Putamen (tissue), 1 donor: Measurements from ENCODE around the gene HAND1.

Experiments used
- DNase-seq: peaks from one replicate; pipeline ENCODE4 v3.0.0-alpha.2; 2016; ENCODE audit warnings: low spot score

HAND1 gene

DNA sequence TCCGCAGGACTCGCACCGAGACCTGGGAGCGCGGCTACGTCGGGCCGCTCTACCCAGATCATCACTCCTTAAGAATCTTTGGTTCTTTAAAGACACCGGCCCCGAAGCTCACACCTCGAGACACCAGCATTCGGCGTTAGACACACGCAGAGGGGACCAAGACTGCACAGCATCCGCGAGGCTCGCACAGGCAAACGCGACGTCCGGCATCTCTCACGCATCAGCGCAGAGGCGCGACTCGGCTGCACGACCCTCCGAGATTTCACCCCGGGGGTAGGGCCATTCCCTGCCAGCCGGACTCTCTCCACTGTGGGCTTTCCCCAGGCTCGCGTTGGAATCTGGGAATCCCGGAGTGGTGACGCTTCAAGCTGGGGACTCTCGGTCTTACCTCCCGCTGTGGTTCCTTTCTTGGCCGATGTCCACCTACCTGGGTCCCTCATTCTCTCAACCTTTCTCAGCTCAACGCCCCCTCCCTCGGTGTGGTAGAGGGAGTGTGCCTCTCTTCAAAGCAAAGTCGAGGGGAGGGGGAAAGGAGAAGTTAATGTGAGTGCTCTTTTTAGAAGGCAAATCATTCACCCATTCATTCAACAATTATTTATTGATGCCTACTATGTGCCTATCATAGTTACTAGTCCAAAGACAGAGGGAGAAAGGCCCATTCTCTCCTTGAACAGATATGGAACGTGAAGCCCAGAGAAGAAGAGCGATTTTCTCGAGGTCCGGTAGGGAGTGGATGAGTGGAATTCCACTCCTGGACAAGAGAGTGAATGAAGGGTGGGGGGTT, 1.3 kb upstream of the HAND1 start:
- DNase-seq, result no peak

DNA sequence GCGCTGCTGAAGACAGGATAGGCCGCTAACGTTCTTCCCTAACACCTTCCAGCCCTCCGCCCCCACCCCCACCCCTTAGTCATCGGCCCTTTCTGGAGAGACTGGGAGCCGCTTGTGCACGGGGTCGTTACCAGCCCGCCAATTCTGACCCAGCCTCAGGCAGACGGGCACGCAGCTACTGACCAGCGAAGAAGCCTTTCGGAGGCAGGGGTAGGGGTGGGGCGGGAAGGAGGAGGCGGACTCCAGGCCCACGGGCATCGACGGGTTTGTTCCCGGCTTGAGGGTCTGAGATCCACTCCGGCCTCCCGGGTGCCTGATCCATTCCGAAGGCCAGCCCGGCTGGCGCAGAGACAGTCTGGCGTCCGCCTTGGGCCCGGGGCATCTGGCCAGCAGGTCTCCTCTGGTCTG, 729 bp upstream of the HAND1 start:
- no peak for DNase-seq

GRCh38 chr5:154477382-154478223, 424 bp downstream of the HAND1 start:
- no peak for DNase-seq

- no peak for DNase-seq
Measured at GRCh38 chr5:154476354-154477205, 1.4 kb downstream of the HAND1 start.

GRCh38 chr5:154475591-154476353, 2.3 kb downstream of the HAND1 start:
- DNase-seq, result no peak

GRCh38 chr5:154474396-154475334, 3.4 kb downstream of the HAND1 start:
- no peak for DNase-seq

- no peak for DNase-seq
Measured at GRCh38 chr5:154473581-154474283, 4.3 kb downstream of the HAND1 start.

- no peak for DNase-seq
Measured at GRCh38 chr5:154472871-154473580, 5.0 kb downstream of the HAND1 start.

DNA sequence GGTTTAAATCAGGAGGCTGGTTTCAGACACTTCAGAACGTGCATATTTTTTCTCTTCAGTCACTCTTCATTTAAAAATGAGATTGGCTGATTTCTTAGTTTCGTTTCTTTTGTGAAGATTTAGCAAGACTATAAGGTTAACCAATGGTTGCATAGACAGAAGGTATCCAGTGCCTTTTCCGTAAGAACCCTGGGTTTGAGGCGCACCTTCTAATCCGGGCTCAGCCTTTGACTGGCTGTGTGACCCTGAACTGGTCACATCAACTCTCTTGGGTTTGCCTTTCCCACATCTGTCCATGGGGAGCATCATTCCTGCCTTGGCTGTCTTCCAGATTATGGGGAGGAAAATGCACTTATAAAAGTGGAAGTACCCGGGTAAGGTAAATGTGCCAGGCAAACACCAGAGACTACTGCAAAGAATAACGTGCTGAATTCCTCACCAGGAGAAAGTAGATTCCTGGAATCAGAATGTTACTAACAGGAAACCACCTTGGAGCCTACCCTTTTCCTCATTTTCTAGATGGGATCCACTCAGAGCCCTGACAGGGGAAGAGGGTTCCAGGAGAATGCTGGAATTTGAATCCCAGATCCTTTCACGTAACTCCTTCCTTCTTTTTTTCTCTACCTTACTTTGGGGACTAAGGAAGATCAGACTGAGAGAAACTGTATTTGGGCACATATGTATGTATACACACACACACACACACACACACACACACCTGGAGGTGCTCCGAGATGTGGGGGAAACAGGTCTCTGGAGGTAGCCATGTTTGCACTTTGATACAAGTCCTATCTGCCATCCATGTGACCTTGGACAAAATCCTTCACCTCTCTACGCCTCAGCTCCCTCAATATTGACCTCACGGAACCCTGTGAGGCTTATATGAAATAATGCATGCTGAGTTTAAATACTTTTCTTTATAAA, 6.8 kb downstream of the HAND1 start:
- DNase-seq, result no peak

DNA sequence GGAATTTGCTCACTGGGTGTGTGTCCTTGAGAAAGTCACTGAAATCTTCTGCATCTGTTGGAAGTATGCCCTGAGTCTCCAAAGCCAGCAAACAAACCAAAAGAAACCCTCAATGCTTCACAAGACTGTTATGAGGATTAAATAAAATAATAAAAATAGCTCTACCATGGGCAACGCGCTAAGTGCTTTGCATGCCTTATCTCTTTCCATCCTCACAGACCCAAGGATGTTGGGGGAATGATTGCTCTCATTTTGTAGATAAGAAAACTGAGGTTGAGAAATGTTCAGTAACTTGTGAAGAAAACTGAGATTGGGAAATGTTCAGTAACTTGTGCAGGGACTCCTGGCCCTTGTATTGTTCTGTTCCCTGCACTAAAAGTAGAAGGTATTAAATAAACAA, 7.9 kb downstream of the HAND1 start:
- no peak for DNase-seq

DNA sequence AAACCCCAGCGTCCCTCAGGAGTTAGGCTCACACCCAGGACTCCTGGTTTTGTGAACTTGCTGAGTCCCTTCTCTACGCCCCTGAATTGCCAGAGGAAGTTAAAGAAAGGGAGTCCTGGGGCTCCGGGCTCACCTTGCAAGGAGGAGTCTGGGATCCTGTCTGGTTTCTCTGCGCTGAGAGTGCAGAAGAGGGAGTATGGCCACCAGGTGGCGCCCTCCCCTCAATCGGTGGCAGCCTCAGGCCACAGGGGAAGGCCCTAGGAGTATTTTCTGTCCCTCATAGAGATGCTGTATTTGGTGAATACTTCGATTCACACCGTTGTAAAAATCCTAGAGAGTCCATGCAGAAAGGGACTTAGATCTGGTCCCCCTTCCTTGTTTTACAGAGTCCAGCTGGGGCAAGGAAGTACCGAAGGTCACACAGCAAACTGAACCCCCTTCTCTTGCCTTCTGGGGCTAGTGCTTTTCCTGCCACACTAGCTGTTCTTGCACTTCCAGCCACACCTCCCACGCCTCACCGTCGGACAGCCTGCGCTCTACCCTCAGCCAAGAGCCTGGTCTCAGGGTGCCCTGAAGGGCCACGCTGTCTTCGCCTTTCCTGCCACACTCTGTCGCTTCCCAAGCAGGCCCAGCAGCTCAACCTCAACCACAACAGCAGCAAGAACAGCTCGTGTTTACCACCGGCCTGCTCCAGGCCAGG, 10.2 kb downstream of the HAND1 start:
- DNase-seq, result peak; percentile 30

- DNase-seq, result no peak
Measured at GRCh38 chr5:154466671-154467070, 11.4 kb downstream of the HAND1 start.

DNA sequence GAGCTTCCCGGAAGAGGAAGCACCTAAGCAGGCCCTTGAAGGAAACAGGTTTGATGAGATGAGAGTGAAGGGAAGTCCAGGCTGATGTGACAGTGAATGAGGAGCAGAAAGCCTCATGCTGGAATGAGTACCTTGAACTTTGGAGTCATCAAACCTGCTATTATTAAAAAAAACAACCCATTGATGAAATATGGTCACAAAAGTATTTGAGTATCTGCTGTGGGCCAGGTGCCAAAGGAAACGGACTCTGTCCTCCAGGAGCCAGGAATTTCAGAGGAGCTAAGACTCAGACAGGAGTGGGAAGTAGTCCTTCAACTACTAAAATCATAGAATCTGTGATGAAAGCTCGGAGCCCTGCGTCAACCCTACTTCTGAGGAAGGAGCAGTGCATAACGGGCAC, 11.9 kb downstream of the HAND1 start:
- no peak for DNase-seq

DNA sequence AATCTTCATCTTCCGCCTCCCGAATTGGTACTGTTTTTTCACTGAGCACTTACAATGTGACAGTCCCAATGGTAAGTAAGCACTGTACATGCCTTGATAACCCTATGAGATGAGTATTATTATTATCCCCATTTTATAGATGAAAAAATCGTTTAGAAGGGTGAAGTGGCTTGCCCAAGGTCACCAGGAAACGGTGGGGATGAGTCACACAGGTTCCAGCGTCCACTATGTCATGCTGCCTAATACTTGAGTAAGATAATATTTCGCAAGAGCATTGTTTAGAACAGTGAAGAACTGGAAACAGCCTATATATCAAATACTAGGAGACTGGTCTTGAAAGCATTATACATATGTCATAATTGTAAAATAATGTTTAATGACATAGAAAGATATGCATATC, 12.9 kb downstream of the HAND1 start:
- DNase-seq, result no peak

DNA sequence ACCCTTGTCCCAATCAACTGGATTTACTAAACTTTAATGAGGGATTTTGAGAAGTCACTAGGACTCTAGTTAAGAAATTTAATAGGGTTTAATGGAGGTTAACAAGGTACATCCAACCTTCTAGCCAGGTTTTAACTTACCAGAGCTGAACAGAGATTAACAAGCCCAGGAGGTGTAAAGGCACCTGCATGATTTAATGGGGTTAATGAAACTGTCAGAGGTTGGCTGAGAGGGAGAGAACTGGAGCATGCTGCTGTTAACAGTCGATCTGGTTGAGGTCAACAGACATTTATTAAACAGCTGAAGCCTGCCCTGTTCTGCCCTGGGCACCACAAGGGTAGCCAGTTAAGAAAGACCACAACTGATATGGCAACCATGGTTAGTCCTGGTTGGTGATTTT, 13.6 kb downstream of the HAND1 start:
- no peak for DNase-seq

GRCh38 chr5:154461531-154461930, 16.5 kb downstream of the HAND1 start:
- no peak for DNase-seq

DNA sequence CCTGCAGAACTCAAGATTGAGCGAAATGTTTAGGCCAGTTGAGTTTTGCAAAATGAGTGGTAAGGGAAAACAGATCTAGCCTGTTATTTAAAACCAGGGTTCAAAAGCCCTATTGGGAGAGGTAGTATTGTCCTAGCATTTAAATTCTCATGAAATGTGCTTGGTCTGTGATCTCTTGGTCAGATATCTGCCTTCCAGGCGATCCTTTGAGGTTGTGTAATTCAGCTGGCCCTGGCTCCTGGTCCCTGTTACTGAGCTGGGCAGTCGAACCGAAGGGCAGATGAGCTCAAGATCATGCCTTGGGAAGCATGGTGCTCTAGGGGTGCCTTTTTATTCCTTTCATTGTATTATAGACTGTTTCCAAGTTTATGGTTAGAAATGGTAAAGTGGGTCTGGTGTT, 17.9 kb downstream of the HAND1 start:
- no peak for DNase-seq
